Measurements from ENCODE around the gene C13orf42. TPM values are rescaled to one million over a fixed set of nuclear protein-coding genes. Genes with fewer than 3 reads are reported as not detected.

C13orf42 gene
- total and polyA plus RNA-seq, 2 donors (not counting 3 experiments of a cell fraction or from before 2014, with no cell fraction given): not detected

- no peak for DNase-seq (ENCODE audit: low read depth, low spot score)
- Histone ChIP-seq H3K9me3 (replicated peaks; ENCODE audit: control insufficient read depth, insufficient read depth, low read length) (no peaks in the 10 kb centered on the region), H3K4me2 (ENCODE audit: insufficient read depth, low read length) (no peak overlapping the region), H3K36me3 (ENCODE audit: control insufficient read depth in 2 of 2, extremely low read depth in 1 of 2, insufficient read depth in 2 of 2, low read length in 2 of 2) (no peaks in the 10 kb centered on the region), H3K27ac (ENCODE audit: insufficient read depth, low read depth, low read length) (no peak overlapping the region), H3K9me1 (replicated peaks; ENCODE audit: control insufficient read depth, extremely low read depth, insufficient read depth, low read length) (no peaks in the 10 kb centered on the region), H3K9ac (replicated peaks; ENCODE audit: extremely low read depth, insufficient read depth, low read length) (no peak overlapping the region), H3K4me1 (ENCODE audit: control insufficient read depth, extremely low read depth, insufficient read depth, low read length) (peaks cover 2% of the 10 kb centered on the region), H2AFZ (ENCODE audit: low read depth, low read length) (no peak overlapping the region), H3K27me3 (ENCODE audit: control insufficient read depth in 2 of 2, insufficient read depth in 2 of 2, low read length in 2 of 2) (peaks cover 0 to 1% of the 10 kb centered on the region in 2 experiments), H4K20me1 (replicated peaks; ENCODE audit: control insufficient read depth, extremely low read depth, insufficient read depth, low read length) (no peaks in the 10 kb centered on the region), H3K4me3 (replicated peaks in 1 of 3; ENCODE audit: insufficient read depth in 1 of 3, low read depth in 1 of 3, low read length in 3 of 3) (no peak overlapping the region), H3K79me2 (ENCODE audit: control insufficient read depth, insufficient read depth, low read length) (no peaks in the 10 kb centered on the region)
- ChIA-PET CTCF (interaction anchor here (1.6 to 5.1 kb wide), 2 partner anchors 9 to 151 kb away, joined by 6 to 41 read pairs; no protein-coding TSS in a partner anchor), POLR2A (no interaction called here)
- intact Hi-C loops (cut with micrococcal nuclease) (no loop called here), dilution Hi-C loops (cut with MboI; ENCODE audit: extremely low pct_ligation_motif_present, low sequenced_read_pairs) (no loop called here)
- BruUV-seq (replicated peaks): no TSS peak
- no peak for FAIRE-seq
- no peak for TF ChIP-seq JUN (IDR thresholded peaks at IDR 0.05; ENCODE audit: borderline replicate concordance, insufficient read depth, insufficient read length, low read depth)
- TF ChIP-seq, protein P1, sequence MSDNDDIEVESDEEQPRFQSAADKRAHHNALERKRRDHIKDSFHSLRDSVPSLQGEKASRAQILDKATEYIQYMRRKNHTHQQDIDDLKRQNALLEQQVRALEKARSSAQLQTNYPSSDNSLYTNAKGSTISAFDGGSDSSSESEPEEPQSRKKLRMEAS (IDR thresholded peaks at IDR 0.05; ENCODE audit: insufficient read depth, insufficient read length): no peak
- no peak for TF ChIP-seq POLR2A (IDR thresholded peaks at IDR 0.05; ENCODE audit: low read depth, low read length)
- TF ChIP-seq, protein P2, sequence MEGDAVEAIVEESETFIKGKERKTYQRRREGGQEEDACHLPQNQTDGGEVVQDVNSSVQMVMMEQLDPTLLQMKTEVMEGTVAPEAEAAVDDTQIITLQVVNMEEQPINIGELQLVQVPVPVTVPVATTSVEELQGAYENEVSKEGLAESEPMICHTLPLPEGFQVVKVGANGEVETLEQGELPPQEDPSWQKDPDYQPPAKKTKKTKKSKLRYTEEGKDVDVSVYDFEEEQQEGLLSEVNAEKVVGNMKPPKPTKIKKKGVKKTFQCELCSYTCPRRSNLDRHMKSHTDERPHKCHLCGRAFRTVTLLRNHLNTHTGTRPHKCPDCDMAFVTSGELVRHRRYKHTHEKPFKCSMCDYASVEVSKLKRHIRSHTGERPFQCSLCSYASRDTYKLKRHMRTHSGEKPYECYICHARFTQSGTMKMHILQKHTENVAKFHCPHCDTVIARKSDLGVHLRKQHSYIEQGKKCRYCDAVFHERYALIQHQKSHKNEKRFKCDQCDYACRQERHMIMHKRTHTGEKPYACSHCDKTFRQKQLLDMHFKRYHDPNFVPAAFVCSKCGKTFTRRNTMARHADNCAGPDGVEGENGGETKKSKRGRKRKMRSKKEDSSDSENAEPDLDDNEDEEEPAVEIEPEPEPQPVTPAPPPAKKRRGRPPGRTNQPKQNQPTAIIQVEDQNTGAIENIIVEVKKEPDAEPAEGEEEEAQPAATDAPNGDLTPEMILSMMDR (IDR thresholded peaks at IDR 0.05; ENCODE audit: extremely low read depth in 1 of 2, insufficient read depth in 1 of 2, low read depth in 1 of 2, low read length in 2 of 2): no peak
- TF ChIP-seq FOS (IDR thresholded peaks at IDR 0.05; ENCODE audit: borderline replicate concordance, insufficient read depth, low read length): no peak
- no peak for TF ChIP-seq POLR2AphosphoS5 (IDR thresholded peaks at IDR 0.05; ENCODE audit: insufficient read depth, low read depth, low read length)
- no peak for TF ChIP-seq EZH2 (IDR thresholded peaks at IDR 0.05; ENCODE audit: borderline replicate concordance, low read depth, low read length, severe bottlenecking)
- TF ChIP-seq GATA2 (IDR thresholded peaks at IDR 0.05; ENCODE audit: insufficient read depth, insufficient read length, low read depth, low read length): no peak
- TF ChIP-seq MYC (IDR thresholded peaks at IDR 0.05; ENCODE audit: low read depth, low read length): no peak
Observed at GRCh38 chr13:51134763-51135365, 23.8 kb upstream of the C13orf42 start.
